ENCODE measurements around the gene DLGAP4. TPM values are rescaled to one million over a fixed set of nuclear protein-coding genes. Genes with fewer than 3 reads are reported as not detected.

The DLGAP4 gene
- total RNA-seq, 1 donor from 2014 or later = 199 TPM

- no peak for DNase-seq
- TF ChIP-seq CTCF (IDR thresholded peaks at IDR 0.05; ENCODE audit: partially characterized antibody, unreplicated experiment) = no peak
- Mint-ChIP-seq H3K27me3 (ENCODE audit: unreplicated experiment) (peaks cover 6% of the 10 kb centered on the region), H3K4me3 (ENCODE audit: unreplicated experiment) (no peak overlapping the region), H3K4me1 (ENCODE audit: low read depth, unreplicated experiment) (peaks cover 14% of the 10 kb centered on the region), H3K36me3 (ENCODE audit: unreplicated experiment) (peaks cover 9% of the 10 kb centered on the region), H3K27ac (ENCODE audit: unreplicated experiment) (no peak overlapping the region), H3K9me3 (ENCODE audit: unreplicated experiment) (peaks cover 3% of the 10 kb centered on the region)
Observed at GRCh38 chr20:36330091-36330490, 24.0 kb downstream of the DLGAP4 start.

GRCh38 chr20:36331209-36331608 lies 25.1 kb downstream of the DLGAP4 start:
- TF ChIP-seq CTCF (IDR thresholded peaks at IDR 0.05; ENCODE audit: partially characterized antibody, unreplicated experiment) = no peak
- peaks cover 2% of the 10 kb centered on the region for H3K36me3 Mint-ChIP-seq (ENCODE audit: unreplicated experiment)
- H3K9me3 Mint-ChIP-seq (ENCODE audit: unreplicated experiment) = peaks cover 4% of the 10 kb centered on the region
- DNase-seq = peak; percentile 15
- H3K27ac Mint-ChIP-seq (ENCODE audit: unreplicated experiment) = no peak overlapping the region
- H3K27me3 Mint-ChIP-seq (ENCODE audit: unreplicated experiment) = peaks cover 6% of the 10 kb centered on the region
- no peak overlapping the region for H3K4me3 Mint-ChIP-seq (ENCODE audit: unreplicated experiment)
- H3K4me1 Mint-ChIP-seq (ENCODE audit: low read depth, unreplicated experiment) = peaks cover 18% of the 10 kb centered on the region

- Mint-ChIP-seq H3K27ac (ENCODE audit: unreplicated experiment) (peak overlapping the region; percentile 6), H3K9me3 (ENCODE audit: unreplicated experiment) (peaks cover 4% of the 10 kb centered on the region), H3K36me3 (ENCODE audit: unreplicated experiment) (no peaks in the 10 kb centered on the region), H3K27me3 (ENCODE audit: unreplicated experiment) (peaks cover 6% of the 10 kb centered on the region), H3K4me3 (ENCODE audit: unreplicated experiment) (no peak overlapping the region), H3K4me1 (ENCODE audit: low read depth, unreplicated experiment) (peaks cover 23% of the 10 kb centered on the region)
- TF ChIP-seq CTCF (IDR thresholded peaks at IDR 0.05; ENCODE audit: partially characterized antibody, unreplicated experiment) = no peak
- DNase-seq = peak; percentile 8
Observed at GRCh38 chr20:36333841-36334240, 27.7 kb downstream of the DLGAP4 start.

DNA sequence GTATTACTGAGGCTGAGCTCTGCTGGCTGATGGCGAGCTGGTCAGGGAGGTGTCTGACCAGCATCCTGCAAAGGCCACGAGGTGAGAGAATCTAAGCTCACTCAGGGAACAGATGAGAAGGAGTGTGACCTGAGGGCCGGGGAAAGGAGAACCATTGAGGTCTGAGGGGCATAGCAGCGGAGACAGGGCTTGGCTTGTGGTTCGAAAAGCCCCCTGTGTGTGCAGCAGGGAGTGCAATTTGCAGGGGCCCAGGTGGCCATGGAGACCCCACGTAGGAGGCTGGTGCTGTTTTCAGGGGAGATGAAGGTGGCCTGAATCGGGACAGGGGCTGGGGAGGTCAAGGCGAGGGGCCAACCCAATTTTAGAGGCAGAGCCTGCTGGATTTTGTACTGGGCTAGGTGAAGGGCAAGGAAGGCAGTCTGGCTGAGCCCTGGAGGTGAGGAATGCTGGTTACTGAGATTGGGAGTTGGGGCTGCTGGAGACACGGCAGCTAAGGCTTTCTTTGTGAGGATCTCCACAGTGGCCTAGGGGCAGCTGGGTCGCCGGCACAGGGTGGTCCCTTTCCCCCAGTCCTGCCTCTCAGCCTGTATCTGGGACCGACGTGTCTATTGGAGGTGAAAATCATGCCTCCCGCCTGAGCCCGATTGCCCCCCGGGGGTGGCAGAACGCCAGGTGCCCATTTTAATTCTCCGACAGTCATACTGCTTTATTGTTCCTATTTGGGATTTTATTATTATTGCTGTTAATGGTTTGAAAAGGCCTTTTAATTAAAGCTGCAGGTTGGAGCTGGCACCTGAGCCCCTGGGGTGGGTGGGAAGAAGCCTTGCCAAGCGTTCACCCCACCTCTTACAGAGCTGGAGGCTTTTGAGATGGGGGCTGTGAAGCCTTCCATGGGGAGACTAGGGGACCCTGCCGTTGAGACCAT lies 28.4 kb downstream of the DLGAP4 start:
- peaks cover 4% of the 10 kb centered on the region for H3K9me3 Mint-ChIP-seq (ENCODE audit: unreplicated experiment)
- no peak for TF ChIP-seq CTCF (IDR thresholded peaks at IDR 0.05; ENCODE audit: partially characterized antibody, unreplicated experiment)
- peak; percentile 13 for DNase-seq
- H3K27ac Mint-ChIP-seq (ENCODE audit: unreplicated experiment) = peak overlapping the region; percentile 6
- peaks cover 6% of the 10 kb centered on the region for H3K27me3 Mint-ChIP-seq (ENCODE audit: unreplicated experiment)
- peaks cover 23% of the 10 kb centered on the region for H3K4me1 Mint-ChIP-seq (ENCODE audit: low read depth, unreplicated experiment)
- H3K36me3 Mint-ChIP-seq (ENCODE audit: unreplicated experiment) = no peaks in the 10 kb centered on the region
- no peak overlapping the region for H3K4me3 Mint-ChIP-seq (ENCODE audit: unreplicated experiment)
